ENCODE measurements around the gene FXN. TPM values are rescaled to one million over a fixed set of nuclear protein-coding genes. Genes with fewer than 3 reads are reported as not detected.

FXN gene
- total RNA-seq, 1 experiment from 2014 or later = 12.0 TPM

DNA sequence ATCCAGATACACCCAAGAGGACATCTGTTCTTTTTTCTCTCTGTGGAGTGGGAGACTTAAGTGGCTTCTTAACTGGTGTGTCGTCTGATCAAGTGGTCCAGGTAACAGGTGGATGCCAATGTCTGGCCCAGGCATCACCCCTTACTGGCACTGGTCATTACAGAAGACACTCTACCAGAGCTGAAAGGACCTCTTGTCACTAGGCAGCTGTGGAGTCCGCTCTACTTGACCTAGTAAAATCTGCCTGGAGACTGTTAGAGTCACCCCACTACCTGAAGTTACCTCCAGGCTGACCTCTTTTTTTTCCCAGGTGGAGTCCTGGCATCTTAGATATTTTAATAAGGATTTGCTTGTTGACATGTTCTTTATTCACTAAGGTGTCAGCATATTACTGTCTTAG lies 22.5 kb downstream of the FXN start:
- POLR2A ChIA-PET (ENCODE audit: unreplicated experiment) = no interaction called here
- H3K4me1 ChIP-seq (replicated peaks; ENCODE audit: insufficient read depth) = no peaks in the 10 kb centered on the region
- H3K27ac ChIP-seq = no peak overlapping the region
- CTCF ChIA-PET = no interaction called here
- H3K36me3 ChIP-seq (ENCODE audit: low read depth) = no peaks in the 10 kb centered on the region
- intact Hi-C loops (cut with micrococcal nuclease; ENCODE audit: unreplicated experiment) = loop anchor here (5.0 kb wide), 1 partner anchor 339 kb away; no protein-coding TSS in a partner anchor
- H3K4me3 ChIP-seq = no peak overlapping the region
- TF ChIP-seq EZH2 (IDR thresholded peaks at IDR 0.05; ENCODE audit: low read depth) = no peak
- TF ChIP-seq, protein P1, sequence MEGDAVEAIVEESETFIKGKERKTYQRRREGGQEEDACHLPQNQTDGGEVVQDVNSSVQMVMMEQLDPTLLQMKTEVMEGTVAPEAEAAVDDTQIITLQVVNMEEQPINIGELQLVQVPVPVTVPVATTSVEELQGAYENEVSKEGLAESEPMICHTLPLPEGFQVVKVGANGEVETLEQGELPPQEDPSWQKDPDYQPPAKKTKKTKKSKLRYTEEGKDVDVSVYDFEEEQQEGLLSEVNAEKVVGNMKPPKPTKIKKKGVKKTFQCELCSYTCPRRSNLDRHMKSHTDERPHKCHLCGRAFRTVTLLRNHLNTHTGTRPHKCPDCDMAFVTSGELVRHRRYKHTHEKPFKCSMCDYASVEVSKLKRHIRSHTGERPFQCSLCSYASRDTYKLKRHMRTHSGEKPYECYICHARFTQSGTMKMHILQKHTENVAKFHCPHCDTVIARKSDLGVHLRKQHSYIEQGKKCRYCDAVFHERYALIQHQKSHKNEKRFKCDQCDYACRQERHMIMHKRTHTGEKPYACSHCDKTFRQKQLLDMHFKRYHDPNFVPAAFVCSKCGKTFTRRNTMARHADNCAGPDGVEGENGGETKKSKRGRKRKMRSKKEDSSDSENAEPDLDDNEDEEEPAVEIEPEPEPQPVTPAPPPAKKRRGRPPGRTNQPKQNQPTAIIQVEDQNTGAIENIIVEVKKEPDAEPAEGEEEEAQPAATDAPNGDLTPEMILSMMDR (conservative IDR thresholded peaks at IDR 0.05) = no peak
- no peak overlapping the region for H2AFZ ChIP-seq
- BruUV-seq (replicated peaks) = no TSS peak
- no peaks in the 10 kb centered on the region for H3K9me3 ChIP-seq (ENCODE audit: insufficient read depth, low read depth)
- H3K4me2 ChIP-seq = no peak overlapping the region
- H3F3A ChIP-seq (ENCODE audit: insufficient read depth, low read depth) = no peaks in the 10 kb centered on the region
- H4K20me1 ChIP-seq (ENCODE audit: insufficient read depth) = no peaks in the 10 kb centered on the region
- no peaks in the 10 kb centered on the region for H3K9me2 ChIP-seq (ENCODE audit: insufficient read depth)
- no peaks in the 10 kb centered on the region for H3K27me3 ChIP-seq (ENCODE audit: insufficient read depth, low read depth)
- DNase-seq = no peak
- no peaks in the 10 kb centered on the region for H3K79me2 ChIP-seq (ENCODE audit: low read depth)

- Histone ChIP-seq H4K20me1 (ENCODE audit: insufficient read depth) (no peaks in the 10 kb centered on the region), H3K27me3 (ENCODE audit: insufficient read depth, low read depth) (no peaks in the 10 kb centered on the region), H3K36me3 (ENCODE audit: low read depth) (0 out of 2 replicates have a peak, but pooled peaks cover 3% of the 10 kb centered on the region), H3K9me3 (ENCODE audit: insufficient read depth, low read depth) (no peaks in the 10 kb centered on the region), H2AFZ (no peak overlapping the region), H3K27ac (no peak overlapping the region), H3K4me2 (no peak overlapping the region), H3K4me3 (no peak overlapping the region), H3K4me1 (replicated peaks; ENCODE audit: insufficient read depth) (no peaks in the 10 kb centered on the region), H3K79me2 (ENCODE audit: low read depth) (no peaks in the 10 kb centered on the region), H3K9me2 (ENCODE audit: insufficient read depth) (no peaks in the 10 kb centered on the region), H3F3A (ENCODE audit: insufficient read depth, low read depth) (no peaks in the 10 kb centered on the region)
- TF ChIP-seq, protein P1 (conservative IDR thresholded peaks at IDR 0.05) = no peak
- TF ChIP-seq EZH2 (IDR thresholded peaks at IDR 0.05; ENCODE audit: low read depth) = no peak
- ChIA-PET CTCF (no interaction called here), POLR2A (ENCODE audit: unreplicated experiment) (no interaction called here)
- BruUV-seq (replicated peaks) = no TSS peak
- intact Hi-C loops (cut with micrococcal nuclease; ENCODE audit: unreplicated experiment) = no loop called here
- no peak for DNase-seq
Observed at GRCh38 chr9:69060766-69061165, 25.2 kb downstream of the FXN start.

GRCh38 chr9:69062195-69062594 lies 26.6 kb downstream of the FXN start:
- Histone ChIP-seq H3K36me3 (ENCODE audit: low read depth) (0 out of 2 replicates have a peak, but pooled peaks cover 3% of the 10 kb centered on the region), H2AFZ (no peak overlapping the region), H3K4me1 (replicated peaks; ENCODE audit: insufficient read depth) (no peaks in the 10 kb centered on the region), H4K20me1 (ENCODE audit: insufficient read depth) (no peaks in the 10 kb centered on the region), H3K79me2 (ENCODE audit: low read depth) (no peaks in the 10 kb centered on the region), H3K27ac (no peak overlapping the region), H3K4me3 (no peak overlapping the region), H3K27me3 (ENCODE audit: insufficient read depth, low read depth) (no peaks in the 10 kb centered on the region), H3K9me3 (ENCODE audit: insufficient read depth, low read depth) (no peaks in the 10 kb centered on the region), H3K9me2 (ENCODE audit: insufficient read depth) (no peaks in the 10 kb centered on the region), H3K4me2 (no peak overlapping the region), H3F3A (ENCODE audit: insufficient read depth, low read depth) (no peaks in the 10 kb centered on the region)
- POLR2A ChIA-PET (ENCODE audit: unreplicated experiment) = no interaction called here
- BruUV-seq (replicated peaks) = no TSS peak
- CTCF ChIA-PET = no interaction called here
- TF ChIP-seq, protein P1 (conservative IDR thresholded peaks at IDR 0.05) = no peak
- TF ChIP-seq EZH2 (IDR thresholded peaks at IDR 0.05; ENCODE audit: low read depth) = no peak
- no peak for DNase-seq
- intact Hi-C loops (cut with micrococcal nuclease; ENCODE audit: unreplicated experiment) = no loop called here

Data from PC-9 (cell line).